ENCODE data around the gene DYNC1H1.

- TF ChIP-seq CTCF (IDR thresholded peaks at IDR 0.05) (no peak), EZH2 (IDR thresholded peaks at IDR 0.05) (no peak), EZH2phosphoT487 (IDR thresholded peaks at IDR 0.05) (no peak)
Measured at GRCh38 chr14:101927859-101928258, 36.5 kb upstream of the DYNC1H1 start.
